ENCODE results near the gene PRF1.
"Not testable (repeated sequence)": the region's sequence is repeated elsewhere in the genome, so short reads cannot be mapped to it uniquely, and the experiment has no call there.

PRF1 gene

DNA sequence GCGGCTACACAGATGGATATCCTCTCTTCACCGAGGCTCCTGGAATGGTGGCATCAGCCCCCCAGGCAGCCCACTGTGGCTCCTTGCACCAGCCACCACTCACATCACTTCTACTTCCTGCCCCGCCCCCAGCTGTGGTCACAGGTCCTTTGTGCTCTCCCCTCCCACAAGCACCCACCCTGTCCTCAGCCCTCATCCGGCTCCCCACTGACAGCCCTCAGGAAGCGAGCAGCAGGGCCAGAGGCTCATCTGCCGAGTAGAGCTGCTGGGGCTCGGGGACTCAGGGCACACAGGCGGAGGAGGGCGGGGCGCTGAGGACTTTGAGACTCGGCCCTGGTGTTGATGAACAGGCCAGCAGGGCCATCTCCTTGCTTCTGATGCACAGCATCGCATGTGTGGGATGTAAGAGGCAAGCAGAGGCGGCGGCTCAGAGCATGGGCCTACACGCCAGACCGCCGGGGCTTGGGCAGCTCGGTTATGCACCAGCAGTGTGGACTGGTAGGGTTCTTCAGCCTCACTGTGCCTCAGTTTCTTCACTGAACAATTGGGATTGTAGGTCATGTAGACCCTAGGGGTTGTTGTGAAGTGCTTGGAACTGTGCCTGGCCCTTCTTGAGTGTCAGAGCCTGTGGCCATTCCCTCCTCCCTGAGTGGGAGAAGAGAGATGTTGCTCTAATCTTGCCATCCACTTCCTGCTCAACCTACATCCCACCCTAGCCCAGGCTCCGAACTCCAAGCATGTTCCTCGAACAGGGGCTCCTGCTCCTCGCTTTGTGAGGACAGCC lies at the start of gene PRF1:
Gene PRF1, minus strand, starts transcription at position 77 of the 784 bp plus-strand sequence. CDS start 1,839 bp downstream, outside the sequence.
- DNase-seq: no peak

GRCh38 chr10:70651661-70652060 lies 49.1 kb upstream of the PRF1 start:
- DNase-seq: no peak

DNA sequence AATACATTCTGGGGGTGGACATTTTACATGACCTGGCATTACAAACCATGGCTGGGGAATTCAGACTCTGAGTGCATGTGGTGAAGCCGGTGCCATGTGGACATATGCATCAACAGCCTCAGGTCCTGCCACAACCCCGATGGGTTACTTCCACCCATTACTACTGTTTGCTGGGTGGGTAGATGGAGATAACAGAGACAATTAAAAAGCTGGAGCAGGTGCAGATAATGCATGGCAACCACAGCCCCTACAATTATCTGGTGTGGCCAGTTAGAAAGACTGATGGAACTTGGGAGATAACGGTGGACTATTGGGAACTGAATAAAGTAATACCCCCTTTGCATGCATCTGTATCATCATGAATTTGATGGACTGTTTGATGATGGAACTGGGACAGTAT lies 48.2 kb upstream of the PRF1 start:
- no peak for DNase-seq

DNA sequence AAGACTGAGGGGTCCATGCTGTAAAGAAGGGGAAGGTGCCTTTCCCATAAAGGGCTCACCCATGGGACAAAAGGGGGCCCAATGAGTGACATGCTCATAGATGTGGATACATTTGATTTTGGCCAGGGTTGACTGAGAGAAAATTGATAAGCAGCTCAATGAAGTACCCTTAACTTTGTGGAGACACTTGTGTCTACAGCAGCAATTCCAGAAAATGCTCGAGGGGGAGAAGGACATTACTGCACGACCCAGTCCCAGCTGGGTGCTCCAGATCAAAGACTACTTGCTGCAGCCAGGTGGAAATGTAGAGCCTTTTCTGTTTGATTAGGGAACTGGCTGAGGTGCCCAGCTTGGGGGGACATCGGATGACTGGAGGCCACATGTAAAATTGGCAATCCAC lies 47.6 kb upstream of the PRF1 start:
- DNase-seq: no peak

DNA sequence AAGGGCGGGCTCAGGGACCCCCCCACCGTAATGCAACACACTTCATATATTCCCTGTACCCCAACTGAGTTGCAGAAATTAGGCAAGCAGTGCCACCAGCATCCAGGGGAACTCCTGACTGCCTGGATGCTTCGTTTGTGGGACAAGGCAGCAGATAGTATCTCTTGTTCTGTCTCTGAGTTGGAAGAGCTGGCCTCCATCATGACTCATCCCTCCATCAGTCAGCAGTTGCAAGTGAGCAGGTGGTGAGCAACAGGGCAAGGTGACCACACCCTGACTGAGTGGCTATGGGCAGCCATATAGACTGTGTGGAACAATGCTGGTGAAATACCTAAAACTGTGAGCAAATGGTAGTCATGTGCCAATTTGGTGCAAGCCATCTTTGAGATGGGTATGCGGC lies 47.0 kb upstream of the PRF1 start:
- peak; percentile 71 for DNase-seq

- no peak for DNase-seq
Observed at GRCh38 chr10:70648427-70648826, 45.9 kb upstream of the PRF1 start.

- DNase-seq: no peak
Observed at GRCh38 chr10:70647086-70647485, 44.5 kb upstream of the PRF1 start.

- DNase-seq: not testable (repeated sequence)
Observed at GRCh38 chr10:70644959-70645358, 42.4 kb upstream of the PRF1 start.

DNA sequence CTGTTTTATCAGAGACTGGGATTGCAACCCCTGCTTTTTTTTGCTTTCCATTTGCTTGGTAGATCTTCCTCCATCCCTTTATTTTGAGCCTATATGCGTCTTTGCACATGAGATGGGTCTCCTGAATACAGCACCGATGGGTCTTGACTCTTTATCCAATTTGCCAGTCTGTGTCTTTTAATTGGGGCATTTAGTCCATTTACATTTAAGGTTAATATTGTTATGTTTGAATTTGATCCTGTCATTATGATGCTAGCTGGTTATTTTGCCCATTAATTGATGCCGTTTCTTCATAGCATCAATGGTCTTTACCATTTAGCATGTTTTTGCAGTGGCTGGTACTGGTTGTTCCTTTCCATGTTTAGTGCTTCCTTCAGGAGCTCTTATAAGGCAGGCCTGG lies 40.7 kb upstream of the PRF1 start:
- DNase-seq: not testable (repeated sequence)

GRCh38 chr10:70639640-70640383 lies 37.3 kb upstream of the PRF1 start:
- DNase-seq: not testable (repeated sequence)

DNA sequence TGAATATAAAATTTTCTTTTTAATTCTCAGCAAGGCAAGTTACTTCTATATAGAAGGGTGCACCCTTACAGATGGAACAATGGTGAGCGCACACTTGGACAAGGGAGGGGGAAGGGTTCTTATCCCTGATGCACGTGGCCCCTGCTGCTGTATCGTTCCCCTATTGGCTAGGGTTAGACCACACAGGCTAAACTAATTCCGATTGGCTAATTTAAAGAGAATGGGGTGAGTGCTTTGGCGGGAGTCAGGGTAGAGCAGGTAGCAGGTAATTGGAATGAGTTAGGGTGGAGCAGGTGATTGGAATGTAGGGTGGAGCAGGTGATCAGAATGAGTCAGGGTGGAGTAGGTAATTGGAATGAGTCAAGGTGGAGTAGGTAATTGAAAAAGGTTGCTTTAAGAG lies 32.0 kb upstream of the PRF1 start:
- not testable (repeated sequence) for DNase-seq

- no peak for DNase-seq
Observed at GRCh38 chr10:70634011-70634410, 31.5 kb upstream of the PRF1 start.

DNA sequence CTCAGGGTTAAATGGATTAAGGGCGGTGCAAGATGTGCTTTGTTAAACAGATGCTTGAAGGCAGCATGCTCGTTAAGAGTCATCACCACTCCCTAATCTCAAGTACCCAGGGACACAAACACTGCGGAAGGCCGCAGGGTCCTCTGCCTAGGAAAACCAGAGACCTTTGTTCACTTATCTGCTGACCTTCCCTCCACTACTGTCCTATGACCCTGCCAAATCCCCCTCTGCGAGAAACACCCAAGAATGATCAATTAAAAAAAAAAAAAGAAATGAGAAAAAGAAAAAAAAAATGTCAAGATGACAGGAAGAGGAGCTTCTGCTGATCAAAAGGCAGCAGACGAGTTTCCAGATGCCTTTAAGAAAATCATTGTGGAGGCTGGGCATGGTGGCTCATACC lies 29.2 kb upstream of the PRF1 start:
- DNase-seq: not testable (repeated sequence)

GRCh38 chr10:70629338-70629737 lies 26.8 kb upstream of the PRF1 start:
- no peak for DNase-seq

DNA sequence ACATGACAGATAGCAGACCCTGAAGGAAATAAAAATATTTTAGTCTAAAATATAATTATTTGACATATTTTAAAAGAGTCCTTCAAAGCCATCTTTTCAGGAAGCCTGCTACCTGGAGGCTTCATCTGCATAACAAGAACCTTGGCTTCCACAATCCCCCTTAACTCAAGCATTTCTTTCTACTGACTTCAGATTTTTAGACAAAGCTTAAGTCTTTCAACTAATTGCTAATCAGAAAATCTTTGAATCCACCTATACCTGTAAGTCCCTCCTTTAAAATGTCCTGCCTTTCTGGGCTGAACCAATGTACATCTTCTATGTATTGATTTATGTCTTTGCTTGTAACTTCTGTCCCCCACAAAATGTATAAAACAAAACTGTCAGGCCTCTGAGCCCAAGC lies 23.5 kb upstream of the PRF1 start:
- DNase-seq: no peak

DNA sequence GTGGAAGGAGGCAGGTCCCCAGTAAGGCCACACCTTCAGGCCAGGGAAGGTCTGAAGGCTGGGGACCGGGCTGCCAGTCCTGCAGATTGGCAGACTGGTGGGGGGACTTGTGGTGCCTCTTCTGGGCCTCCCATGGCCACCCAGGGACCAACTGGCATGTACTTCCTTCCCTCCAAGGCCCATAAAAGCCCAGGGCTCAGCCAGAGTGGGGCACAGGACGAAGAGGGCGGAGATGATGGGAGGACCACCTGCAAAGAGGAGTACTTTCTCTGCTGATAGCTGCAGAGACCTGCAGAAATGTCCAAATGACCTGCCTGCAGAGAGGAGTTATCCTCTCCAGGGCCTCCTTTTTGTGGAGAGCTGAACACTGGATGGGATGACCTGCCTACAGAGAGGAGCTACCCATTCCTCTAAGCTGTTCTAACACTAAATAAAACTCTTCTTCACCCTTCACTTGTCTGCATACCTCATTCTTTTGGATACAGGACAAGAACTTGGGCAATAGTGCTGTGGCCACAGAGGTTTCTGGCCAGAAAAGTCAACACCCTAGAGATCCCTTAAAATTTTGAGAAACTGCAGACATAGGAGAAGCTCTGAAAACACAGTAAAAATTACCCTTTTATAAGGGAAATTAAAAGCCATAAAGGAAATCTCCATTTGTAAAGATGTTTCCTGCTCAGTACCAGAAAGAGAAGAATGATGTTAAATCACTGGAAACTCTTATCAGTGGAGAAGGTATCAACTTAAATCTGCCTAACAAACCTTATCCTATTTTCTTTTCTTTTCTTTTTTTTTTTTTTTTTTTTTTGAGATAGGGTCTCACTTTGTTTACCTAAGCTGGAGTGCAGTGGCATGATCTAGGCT lies 20.7 kb upstream of the PRF1 start:
- no peak for DNase-seq

- DNase-seq: no peak
Observed at GRCh38 chr10:70622541-70622940, 20.0 kb upstream of the PRF1 start.

GRCh38 chr10:70621503-70622078 lies 19.1 kb upstream of the PRF1 start:
- no peak for DNase-seq

DNA sequence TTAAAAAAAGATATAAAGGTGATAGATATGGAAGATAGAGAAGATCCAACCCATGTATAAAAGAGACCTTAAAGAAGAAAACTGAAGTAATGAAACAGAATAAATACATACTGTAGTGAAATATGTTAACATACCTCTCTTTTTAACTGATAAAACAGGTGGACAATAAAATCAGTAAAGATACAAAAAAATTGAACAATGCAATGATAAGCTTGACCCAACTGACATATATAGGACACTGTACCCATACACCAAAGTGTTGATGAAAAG lies 17.4 kb upstream of the PRF1 start:
- no peak for DNase-seq

DNA sequence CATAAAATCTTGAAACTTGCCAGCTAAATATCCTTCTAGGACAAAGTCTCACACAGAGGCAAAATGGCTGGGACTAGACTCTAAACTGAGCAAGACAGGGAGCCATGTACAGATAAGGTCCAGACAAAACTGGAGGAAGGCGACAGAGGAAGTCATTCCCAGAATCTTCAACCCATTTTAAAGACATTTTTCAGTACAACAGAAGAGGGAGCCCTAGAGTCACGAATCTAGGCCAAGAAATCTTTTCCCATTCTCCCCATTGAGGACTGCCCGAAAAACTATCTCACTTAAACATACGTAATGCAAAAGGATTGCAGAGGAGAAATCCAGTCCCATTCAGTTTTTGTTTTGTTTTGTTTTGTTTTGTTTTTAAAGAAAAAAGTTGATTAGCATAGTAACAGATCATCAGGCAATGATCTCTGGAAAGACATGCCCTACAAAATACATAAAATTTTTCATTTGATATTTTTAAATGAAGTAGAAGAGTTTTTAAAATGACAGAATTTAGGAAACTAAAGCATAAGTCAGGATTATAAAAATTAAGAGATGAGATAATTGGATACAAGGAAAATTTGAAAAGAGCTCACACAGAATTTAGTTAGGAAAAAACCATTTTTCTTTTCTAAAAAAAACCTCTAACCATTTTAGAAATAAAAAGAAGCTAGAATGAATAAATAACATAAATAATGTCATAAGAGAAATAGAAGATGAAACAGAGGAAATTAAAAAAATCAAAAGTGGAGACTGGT lies 16.9 kb upstream of the PRF1 start:
- peak; percentile 71 for DNase-seq

- DNase-seq: no peak
Observed at GRCh38 chr10:70618663-70619062, 16.1 kb upstream of the PRF1 start.

- DNase-seq: no peak
Observed at GRCh38 chr10:70617798-70618568, 15.4 kb upstream of the PRF1 start.

Measured in EL (cell line).